ENCODE measurements around the gene LSAMP.

DNA sequence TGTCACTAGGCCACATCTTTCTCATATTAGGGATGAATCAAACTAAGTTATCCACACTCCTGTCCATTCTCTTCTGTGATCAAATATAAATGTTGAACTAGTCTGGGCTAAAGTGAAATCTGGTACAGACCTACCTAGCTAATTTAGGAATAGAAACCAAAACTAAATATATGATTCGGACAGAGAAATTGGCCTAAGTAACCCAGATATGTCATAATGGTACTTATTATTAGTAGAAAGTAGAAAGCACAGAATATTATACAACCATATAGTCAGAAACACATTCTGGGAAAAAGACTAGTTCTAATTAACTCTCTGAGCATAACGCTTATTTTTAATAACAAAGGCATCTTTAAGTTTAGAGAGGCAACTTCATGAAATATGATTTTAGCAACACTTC, 389.0 kb downstream of the LSAMP start:
- TF ChIP-seq, protein P1, sequence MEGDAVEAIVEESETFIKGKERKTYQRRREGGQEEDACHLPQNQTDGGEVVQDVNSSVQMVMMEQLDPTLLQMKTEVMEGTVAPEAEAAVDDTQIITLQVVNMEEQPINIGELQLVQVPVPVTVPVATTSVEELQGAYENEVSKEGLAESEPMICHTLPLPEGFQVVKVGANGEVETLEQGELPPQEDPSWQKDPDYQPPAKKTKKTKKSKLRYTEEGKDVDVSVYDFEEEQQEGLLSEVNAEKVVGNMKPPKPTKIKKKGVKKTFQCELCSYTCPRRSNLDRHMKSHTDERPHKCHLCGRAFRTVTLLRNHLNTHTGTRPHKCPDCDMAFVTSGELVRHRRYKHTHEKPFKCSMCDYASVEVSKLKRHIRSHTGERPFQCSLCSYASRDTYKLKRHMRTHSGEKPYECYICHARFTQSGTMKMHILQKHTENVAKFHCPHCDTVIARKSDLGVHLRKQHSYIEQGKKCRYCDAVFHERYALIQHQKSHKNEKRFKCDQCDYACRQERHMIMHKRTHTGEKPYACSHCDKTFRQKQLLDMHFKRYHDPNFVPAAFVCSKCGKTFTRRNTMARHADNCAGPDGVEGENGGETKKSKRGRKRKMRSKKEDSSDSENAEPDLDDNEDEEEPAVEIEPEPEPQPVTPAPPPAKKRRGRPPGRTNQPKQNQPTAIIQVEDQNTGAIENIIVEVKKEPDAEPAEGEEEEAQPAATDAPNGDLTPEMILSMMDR (IDR thresholded peaks at IDR 0.05): no peak
- no peak for TF ChIP-seq EZH2 (IDR thresholded peaks at IDR 0.05; ENCODE audit: borderline replicate concordance, insufficient read depth, low read depth, low read length, poor library complexity, severe bottlenecking)
